ENCODE results near the gene OAS3.
"Not testable (repeated sequence)": the region's sequence is repeated elsewhere in the genome, so short reads cannot be mapped to it uniquely, and the experiment has no call there.

The OAS3 gene

GRCh38 chr12:112946236-112947000, 8.1 kb downstream of the OAS3 start:
- no peak for TF ChIP-seq CTCF (IDR thresholded peaks at IDR 0.05; ENCODE audit: low read depth, low read length)

GRCh38 chr12:112947314-112947713, 9.0 kb downstream of the OAS3 start:
- DNase-seq (ENCODE audit: extremely low read depth, low read depth), result no peak
- no peak for TF ChIP-seq CTCF (IDR thresholded peaks at IDR 0.05; ENCODE audit: low read depth, low read length)

More at GRCh38 chr12:112946236-112947000, 8.1 kb downstream of the OAS3 start:
- no peak for DNase-seq (ENCODE audit: extremely low read depth, low read depth)

- no peak for DNase-seq (ENCODE audit: extremely low read depth, low read depth)
- TF ChIP-seq CTCF (IDR thresholded peaks at IDR 0.05; ENCODE audit: low read depth, low read length), result no peak
Measured at GRCh38 chr12:112947761-112948160, 9.5 kb downstream of the OAS3 start.

GRCh38 chr12:112948806-112949205, 10.5 kb downstream of the OAS3 start:
- no peak for TF ChIP-seq CTCF (IDR thresholded peaks at IDR 0.05; ENCODE audit: low read depth, low read length)

GRCh38 chr12:112950701-112951100, 12.4 kb downstream of the OAS3 start:
- DNase-seq (ENCODE audit: extremely low read depth, low read depth), result no peak
- TF ChIP-seq CTCF (IDR thresholded peaks at IDR 0.05; ENCODE audit: low read depth, low read length), result no peak

More at GRCh38 chr12:112948806-112949205, 10.5 kb downstream of the OAS3 start:
- DNase-seq (ENCODE audit: extremely low read depth, low read depth), result no peak

- DNase-seq (ENCODE audit: extremely low read depth, low read depth), result not testable (repeated sequence)
Measured at GRCh38 chr12:112957125-112957524, 18.9 kb downstream of the OAS3 start.

GRCh38 chr12:112961074-112961473, 22.8 kb downstream of the OAS3 start:
- no peak for DNase-seq (ENCODE audit: extremely low read depth, low read depth)
- no peak for TF ChIP-seq CTCF (IDR thresholded peaks at IDR 0.05; ENCODE audit: low read depth, low read length)

- TF ChIP-seq CTCF (IDR thresholded peaks at IDR 0.05; ENCODE audit: low read depth, low read length), result no peak
Measured at GRCh38 chr12:112961536-112961935, 23.3 kb downstream of the OAS3 start.

More at GRCh38 chr12:112961536-112961935, 23.3 kb downstream of the OAS3 start:
- DNase-seq (ENCODE audit: extremely low read depth, low read depth), result no peak

Data from AG09319 (cell line).